OCI-LY7 (cell line): Measurements from ENCODE around the gene GPD2. TPM values are rescaled to one million over a fixed set of nuclear protein-coding genes. Genes with fewer than 3 reads are reported as not detected.

Experiments used
- BruUV-seq: library from RNA; stranded (reverse); fragments of 400-500 nt; replicated peaks from 2 replicates; lab custom pipeline; 2021; lab: Mats Ljungman, UMichigan
- CTCF ChIA-PET: fragments of 300-600 bp; sonication (Branson Sonifier 250); formaldehyde crosslinking; loops from one replicate; lab custom pipeline; 2022; ENCODE audit warnings: antibody characterized with exemption; ENCODE audit not compliant: unreplicated experiment; lab: Charles Lee
- POLR2A ChIA-PET: fragments of 300-600 bp; sonication (Branson Sonifier 250); formaldehyde crosslinking; loops from one replicate; lab custom pipeline; 2022; ENCODE audit warnings: antibody characterized with exemption; lab: Charles Lee
- DNase-seq: peaks from one replicate; pipeline ENCODE4 v3.0.0-alpha.2; 2015; ENCODE audit warnings: low spot score
- H2AFZ ChIP-seq: fragments of 200-600 bp; sonication (generic), shearing (Covaris generic); 2 replicates; pipeline ENCODE4 v1.6.1; 2014; ENCODE audit warnings: mild to moderate bottlenecking, antibody characterized with exemption, low read length, moderate library complexity
- H3K27ac ChIP-seq: fragments of 200-600 bp; sonication (generic); 2 replicates; pipeline ENCODE4 v1.5.1; 2014; ENCODE audit warnings: mixed run types, low read depth, mild to moderate bottlenecking, moderate library complexity, low read length, inconsistent platforms; ENCODE audit not compliant: poor library complexity, severe bottlenecking
- H3K36me3 ChIP-seq: fragments of 200-600 bp; sonication (generic); 2 replicates; pipeline ENCODE4 v1.6.1; 2014; ENCODE audit warnings: mild to moderate bottlenecking, antibody characterized with exemption, low read length, moderate library complexity, mixed read lengths; ENCODE audit not compliant: insufficient read depth
- H3K4me1 ChIP-seq: fragments of 200-600 bp; sonication (generic); 2 replicates; pipeline ENCODE4 v1.5.1; 2014; ENCODE audit warnings: mild to moderate bottlenecking, low read length; ENCODE audit not compliant: insufficient read depth, poor library complexity, severe bottlenecking
- H3K4me2 ChIP-seq: fragments of 200-600 bp; sonication (generic); 2 replicates; pipeline ENCODE4 v1.6.1; 2014; ENCODE audit warnings: mild to moderate bottlenecking, low read length
- H3K4me3 ChIP-seq: fragments of 200-600 bp; sonication (generic); 2 replicates; pipeline ENCODE4 v1.5.1; 2014; ENCODE audit warnings: mild to moderate bottlenecking, low read depth, low read length; ENCODE audit not compliant: poor library complexity, severe bottlenecking
- H3K79me2 ChIP-seq: fragments of 200-600 bp; sonication (generic); 2 replicates; pipeline ENCODE4 v1.6.1; 2016; ENCODE audit warnings: low read depth, mild to moderate bottlenecking, low read length, moderate library complexity, mixed read lengths; ENCODE audit not compliant: insufficient read depth
- H3K9me2 ChIP-seq: fragments of 200-600 bp; sonication (generic); 2 replicates; pipeline ENCODE4 v1.6.1; 2016; ENCODE audit warnings: mild to moderate bottlenecking, low read length, mixed read lengths; ENCODE audit not compliant: insufficient read depth
- H3K9me3 ChIP-seq: fragments of 200-600 bp; sonication (generic); 2 replicates; pipeline ENCODE4 v1.6.1; 2014; ENCODE audit warnings: mild to moderate bottlenecking, mixed run types, low read length, mixed read lengths
- H4K20me1 ChIP-seq: fragments of 200-600 bp; sonication (generic); 2 replicates; pipeline ENCODE4 v1.6.1; 2014; ENCODE audit warnings: mild to moderate bottlenecking, antibody characterized with exemption, low read length, moderate library complexity, mixed read lengths; ENCODE audit not compliant: insufficient read depth
- CTCF ChIP-seq: fragments of 200-600 bp; sonication (generic); conservative IDR thresholded peaks from 2 replicates; pipeline ENCODE4 v1.5.1; 2014; ENCODE audit warnings: mild to moderate bottlenecking, antibody characterized with exemption, low read length, moderate library complexity, mixed read lengths
- EZH2phosphoT487 ChIP-seq: fragments of 200-600 bp; sonication (generic); IDR thresholded peaks from 2 replicates; pipeline ENCODE4 v1.6.1; 2018; ENCODE audit warnings: low read depth, borderline replicate concordance, mild to moderate bottlenecking, mixed run types, antibody characterized with exemption, low read length, moderate library complexity, mixed read lengths
- intact Hi-C: fragments of 100-400 bp; cut with micrococcal nuclease; formaldehyde crosslinking; loops from one replicate; pipeline ENCODE4 v1.10.0; 2022; ENCODE audit not compliant: unreplicated experiment
- total RNA-seq, 2 experiments: library from RNA; depleted of rRNA in 1 of 2; stranded (reverse); fragments of >200 nt in 1 of 2; shearing (Covaris generic) in 1 of 2; gene quantifications; 2 replicates each; pipeline ENCODE4 v1.2.3, GENCODE V29; 2014 to 2022

Gene GPD2
- total RNA-seq, 2 experiments from 2014 or later, result 6.6 to 20.2 TPM

- Histone ChIP-seq H4K20me1 (no peaks in the 10 kb centered on the region), H3K36me3 (no peaks in the 10 kb centered on the region), H3K4me2 (no peak overlapping the region), H3K27ac (no peak overlapping the region), H3K9me3 (no peaks in the 10 kb centered on the region), H3K9me2 (no peaks in the 10 kb centered on the region), H3K4me3 (no peak overlapping the region), H2AFZ (no peak overlapping the region), H3K4me1 (no peaks in the 10 kb centered on the region), H3K79me2 (no peaks in the 10 kb centered on the region)
- ChIA-PET CTCF (no interaction called here), POLR2A (interaction anchor here (1.2 kb wide), 1 partner anchor 37 kb away, joined by 3 read pairs; no protein-coding TSS in a partner anchor)
- intact Hi-C loops, result no loop called here
- DNase-seq, result no peak
- TF ChIP-seq EZH2phosphoT487, result no peak
- TF ChIP-seq CTCF, result no peak
- no TSS peak for BruUV-seq
These were observed 164.0 kb downstream of the GPD2 start for GRCh38 chr2:156600196-156600595.

GRCh38 chr2:156601855-156602551 lies 165.8 kb downstream of the GPD2 start:
- intact Hi-C loops, result no loop called here
- Histone ChIP-seq H3K9me3 (no peaks in the 10 kb centered on the region), H3K36me3 (no peaks in the 10 kb centered on the region), H3K4me2 (no peak overlapping the region), H4K20me1 (no peaks in the 10 kb centered on the region), H3K4me1 (no peaks in the 10 kb centered on the region), H3K9me2 (no peaks in the 10 kb centered on the region), H3K4me3 (no peak overlapping the region), H2AFZ (no peak overlapping the region), H3K79me2 (no peaks in the 10 kb centered on the region), H3K27ac (no peak overlapping the region)
- no TSS peak for BruUV-seq
- TF ChIP-seq CTCF (no peak), EZH2phosphoT487 (no peak)
- ChIA-PET POLR2A (interaction anchor here (0.6 kb wide), 1 partner anchor 30 kb away, joined by 3 read pairs; no protein-coding TSS in a partner anchor), CTCF (no interaction called here)
- no peak for DNase-seq

- Histone ChIP-seq H3K4me2 (no peak overlapping the region), H3K9me2 (no peaks in the 10 kb centered on the region), H3K9me3 (no peaks in the 10 kb centered on the region), H3K36me3 (no peaks in the 10 kb centered on the region), H3K27ac (no peak overlapping the region), H3K4me3 (no peak overlapping the region), H2AFZ (no peak overlapping the region), H3K79me2 (no peaks in the 10 kb centered on the region), H4K20me1 (no peaks in the 10 kb centered on the region), H3K4me1 (no peaks in the 10 kb centered on the region)
- CTCF ChIA-PET, result interaction anchor here (0.6 kb wide), 1 partner anchor 22 kb away, joined by 12 read pairs; no protein-coding TSS in a partner anchor
- BruUV-seq, result no TSS peak
- TF ChIP-seq EZH2phosphoT487 (no peak), CTCF (no peak)
- POLR2A ChIA-PET, result interaction anchor here (1.1 kb wide), 1 partner anchor 14 kb away, joined by 3 read pairs; no protein-coding TSS in a partner anchor
- no peak for DNase-seq
- intact Hi-C loops, result no loop called here
These were observed 166.4 kb downstream of the GPD2 start for GRCh38 chr2:156602552-156602933.
